Natural killer cell (primary cell): Measurements from ENCODE around the gene SMPD3. TPM values are rescaled to one million over a fixed set of nuclear protein-coding genes. Genes with fewer than 3 reads are reported as not detected.

ENCODE experiments used
- ATAC-seq, 3 donors: fragments of 150-1000 bp in 2 of 3; fragments of 200-7000 bp in 1 of 3; cut with Tn5 transposase; 1 replicate in 1 of 3; 2 replicates in 2 of 3; pipeline ENCODE4 v1.10.0; 2021; ENCODE audit warnings: mild to moderate bottlenecking in 2 of 3, moderate library complexity in 2 of 3
- DNase-seq, 2 donors: peaks; one replicate each; pipeline versions ENCODE4 v3.0.0 to v3.0.0-alpha.2; 2013 to 2021; ENCODE audit warnings: mixed read lengths in 1 of 2
- H3K27ac ChIP-seq: one replicate; pipeline ENCODE4 v1.5.1; 2013; ENCODE audit warnings: mild to moderate bottlenecking, low read length
- H3K27me3 ChIP-seq: one replicate; pipeline ENCODE4 v1.6.1; 2013; ENCODE audit warnings: low read length; ENCODE audit not compliant: control insufficient read depth, insufficient read depth
- H3K36me3 ChIP-seq: one replicate; pipeline ENCODE4 v1.6.1; 2013; ENCODE audit warnings: low read length; ENCODE audit not compliant: control insufficient read depth, insufficient read depth
- H3K4me1 ChIP-seq: one replicate; pipeline ENCODE4 v1.6.1; 2013; ENCODE audit warnings: low read length; ENCODE audit not compliant: control insufficient read depth, insufficient read depth
- H3K4me3 ChIP-seq: one replicate; pipeline ENCODE4 v1.5.1; 2013; ENCODE audit warnings: low read length
- H3K9me3 ChIP-seq: one replicate; pipeline ENCODE4 v1.6.1; 2013; ENCODE audit warnings: low read length; ENCODE audit not compliant: control insufficient read depth, insufficient read depth
- H3K27ac Mint-ChIP-seq, 2 donors: one replicate each; pipeline ENCODE4 v1.8.0; 2022; ENCODE audit warnings: mild to moderate bottlenecking in 2 of 2, mixed read lengths in 2 of 2, moderate library complexity in 1 of 2
- H3K27me3 Mint-ChIP-seq, 2 donors: one replicate each; pipeline ENCODE4 v1.8.0; 2022; ENCODE audit warnings: low read depth in 2 of 2, mixed read lengths in 2 of 2
- H3K36me3 Mint-ChIP-seq: one replicate; pipeline ENCODE4 v1.8.0; 2022; ENCODE audit warnings: mixed read lengths
- H3K4me1 Mint-ChIP-seq, 2 donors: one replicate each; pipeline ENCODE4 v1.8.0; 2022; ENCODE audit warnings: mixed read lengths in 2 of 2
- H3K4me3 Mint-ChIP-seq: one replicate; pipeline ENCODE4 v1.8.0; 2022; ENCODE audit warnings: mild to moderate bottlenecking, moderate library complexity, mixed read lengths
- H3K9me3 Mint-ChIP-seq, 2 donors: one replicate each; pipeline ENCODE4 v1.8.0; 2022; ENCODE audit warnings: mixed read lengths in 2 of 2
- WGBS: methylation state at CpG from one replicate; pipeline ENCODE4 v1.1.7; 2013; ENCODE audit warnings: missing lambda C conversion rate; ENCODE audit not compliant: insufficient coverage; 5-methylcytosine and 5-hydroxymethylcytosine counted together
- intact Hi-C: fragments of 100-400 bp; cut with micrococcal nuclease; formaldehyde crosslinking; loops from one replicate; pipeline ENCODE4 v1.14.2; 2022
- total RNA-seq, 4 donors: library from RNA; stranded (reverse); fragments of 120-200 nt in 1 of 4; gene quantifications; one replicate each; pipeline versions ENCODE4 v1.2.3 to v1.2.4, GENCODE V29; 2013 to 2022
- TF ChIP-seq, protein P1 (sequence below): fragments of 200-600 bp; IDR thresholded peaks from one replicate; pipeline ENCODE4 v1.8.0; 2022; ENCODE audit warnings: antibody characterized with exemption

Gene SMPD3
- total RNA-seq, 3 donors from 2014 or later (not counting 1 experiment from before 2014, with no cell fraction given) = 2.4 to 13.3 (median 3.2) TPM

DNA sequence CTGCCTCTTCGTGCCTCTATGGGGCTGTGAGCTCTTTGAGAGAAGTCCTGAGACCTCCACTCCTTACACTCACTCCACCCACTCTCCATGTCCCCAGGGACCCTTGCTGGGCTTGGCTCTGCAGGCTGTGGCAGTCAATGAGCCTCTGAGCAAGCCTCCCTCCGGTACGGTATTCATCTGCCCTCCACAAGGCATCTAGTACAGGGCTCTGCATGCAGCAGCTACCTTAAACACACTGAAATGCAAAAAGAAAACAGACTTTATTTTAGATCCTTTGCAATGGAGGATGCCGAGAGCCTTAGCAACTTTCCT, 38.9 kb upstream of the SMPD3 start:
- ATAC-seq (no peak), DNase-seq (no peak)
- Histone ChIP-seq H3K36me3 (no peaks in the 10 kb centered on the region), H3K27ac (no peak overlapping the region), H3K27me3 (no peaks in the 10 kb centered on the region), H3K9me3 (no peaks in the 10 kb centered on the region), H3K4me1 (no peaks in the 10 kb centered on the region), H3K4me3 (no peak overlapping the region)
- Mint-ChIP-seq H3K36me3 (no peaks in the 10 kb centered on the region), H3K27ac (no peak overlapping the region), H3K27me3 (peaks cover 4 to 7% of the 10 kb centered on the region in 2 donors), H3K4me3 (no peak overlapping the region), H3K4me1 (no peaks in the 10 kb centered on the region), H3K9me3 (no peaks in the 10 kb centered on the region)
- 65% methylated on average over 4 of the region's 4 CpGs for WGBS
- TF ChIP-seq, protein P1, sequence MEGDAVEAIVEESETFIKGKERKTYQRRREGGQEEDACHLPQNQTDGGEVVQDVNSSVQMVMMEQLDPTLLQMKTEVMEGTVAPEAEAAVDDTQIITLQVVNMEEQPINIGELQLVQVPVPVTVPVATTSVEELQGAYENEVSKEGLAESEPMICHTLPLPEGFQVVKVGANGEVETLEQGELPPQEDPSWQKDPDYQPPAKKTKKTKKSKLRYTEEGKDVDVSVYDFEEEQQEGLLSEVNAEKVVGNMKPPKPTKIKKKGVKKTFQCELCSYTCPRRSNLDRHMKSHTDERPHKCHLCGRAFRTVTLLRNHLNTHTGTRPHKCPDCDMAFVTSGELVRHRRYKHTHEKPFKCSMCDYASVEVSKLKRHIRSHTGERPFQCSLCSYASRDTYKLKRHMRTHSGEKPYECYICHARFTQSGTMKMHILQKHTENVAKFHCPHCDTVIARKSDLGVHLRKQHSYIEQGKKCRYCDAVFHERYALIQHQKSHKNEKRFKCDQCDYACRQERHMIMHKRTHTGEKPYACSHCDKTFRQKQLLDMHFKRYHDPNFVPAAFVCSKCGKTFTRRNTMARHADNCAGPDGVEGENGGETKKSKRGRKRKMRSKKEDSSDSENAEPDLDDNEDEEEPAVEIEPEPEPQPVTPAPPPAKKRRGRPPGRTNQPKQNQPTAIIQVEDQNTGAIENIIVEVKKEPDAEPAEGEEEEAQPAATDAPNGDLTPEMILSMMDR = no peak
- intact Hi-C loops = no loop called here

DNA sequence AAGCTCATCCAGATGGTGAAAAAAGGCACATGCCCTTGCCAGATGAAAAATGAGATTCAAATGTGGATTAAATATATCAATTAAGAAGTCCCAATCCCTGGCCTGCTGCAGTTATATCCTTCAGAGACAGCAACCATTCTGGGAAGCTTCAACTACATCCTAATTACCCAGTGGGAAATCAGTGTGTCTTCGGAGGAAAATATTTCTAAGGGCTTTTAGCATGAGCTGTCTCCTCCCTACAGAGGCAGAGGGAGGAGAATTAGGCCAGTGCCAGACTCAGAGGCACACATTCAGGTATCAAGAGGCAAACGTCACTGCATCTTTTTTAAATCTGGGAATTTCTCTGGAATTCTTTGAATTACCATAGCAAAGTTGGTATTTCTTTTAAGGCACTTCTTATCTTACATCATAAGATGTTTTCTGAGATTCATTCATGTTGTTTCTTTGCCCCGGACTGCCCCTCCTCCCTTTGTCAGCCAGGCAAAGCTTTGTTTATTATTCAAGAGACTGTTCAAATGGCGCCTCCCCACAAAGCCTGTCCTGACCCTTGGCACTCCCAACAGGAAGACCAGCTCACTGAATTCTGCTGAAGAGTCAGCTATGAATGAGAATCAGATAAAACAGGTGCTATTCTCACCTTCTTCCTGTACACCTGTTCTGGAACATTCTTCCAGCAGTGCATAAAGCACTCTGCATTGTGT, 38.3 kb upstream of the SMPD3 start:
- no peaks in the 10 kb centered on the region for H3K4me1 ChIP-seq
- intact Hi-C loops = no loop called here
- H3K27me3 ChIP-seq = no peaks in the 10 kb centered on the region
- Mint-ChIP-seq H3K4me1 (no peaks in the 10 kb centered on the region), H3K36me3 (no peaks in the 10 kb centered on the region), H3K9me3 (no peaks in the 10 kb centered on the region), H3K4me3 (no peak overlapping the region), H3K27me3 (peaks cover 4 to 7% of the 10 kb centered on the region in 2 donors), H3K27ac (no peak overlapping the region)
- DNase-seq (no peak), ATAC-seq (no peak)
- no peak overlapping the region for H3K27ac ChIP-seq
- H3K9me3 ChIP-seq = no peaks in the 10 kb centered on the region
- WGBS = 72% methylated on average over 4 of the region's 4 CpGs
- H3K4me3 ChIP-seq = no peak overlapping the region
- H3K36me3 ChIP-seq = no peaks in the 10 kb centered on the region
- TF ChIP-seq, protein P1 = no peak

DNA sequence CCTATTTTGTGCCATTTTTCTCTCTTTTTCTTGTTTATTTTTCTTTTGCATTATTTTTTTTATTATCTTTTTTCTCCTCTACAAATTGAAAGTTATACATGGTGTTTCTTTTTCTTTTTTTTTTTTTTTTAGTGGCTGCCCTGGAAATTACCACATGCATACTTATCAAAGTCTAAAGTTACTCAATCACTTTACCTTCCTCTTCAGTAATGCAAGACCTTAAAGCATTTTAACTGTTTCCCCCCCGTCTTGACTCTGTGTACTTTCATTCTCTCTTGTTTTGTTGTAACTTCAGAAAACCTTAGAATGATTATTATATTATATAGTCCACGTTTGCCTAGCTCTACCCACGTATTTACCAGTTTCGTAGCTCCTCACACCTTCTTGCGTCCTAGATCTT, 33.3 kb upstream of the SMPD3 start:
- no peak overlapping the region for H3K27ac Mint-ChIP-seq
- no peak overlapping the region for H3K4me3 ChIP-seq
- DNase-seq (no peak), ATAC-seq (no peak)
- H3K4me3 Mint-ChIP-seq = no peak overlapping the region
- intact Hi-C loops = no loop called here
- H3K36me3 Mint-ChIP-seq = no peaks in the 10 kb centered on the region
- 83% methylated on average over 5 of the region's 5 CpGs for WGBS
- no peak overlapping the region for H3K27ac ChIP-seq
- peaks cover 10% of the 10 kb centered on the region for H3K4me1 ChIP-seq
- no peaks in the 10 kb centered on the region for H3K9me3 Mint-ChIP-seq
- H3K9me3 ChIP-seq = no peaks in the 10 kb centered on the region
- no peaks in the 10 kb centered on the region for H3K36me3 ChIP-seq
- no peaks in the 10 kb centered on the region for H3K4me1 Mint-ChIP-seq
- TF ChIP-seq, protein P1 = no peak
- H3K27me3 ChIP-seq = no peaks in the 10 kb centered on the region
- peaks cover 0 to under 1% of the 10 kb centered on the region in 2 donors for H3K27me3 Mint-ChIP-seq
